ENCODE measurements around the gene CREB3L1. TPM values are rescaled to one million over a fixed set of nuclear protein-coding genes. Genes with fewer than 3 reads are reported as not detected.
A peak's percentile ranks its signal among the peaks of the same experiment; 100 is the strongest.

The CREB3L1 gene
- total and polyA plus RNA-seq, 2 of the 13 experiments (the other 11 are each of a cell fraction or from before 2014, with no cell fraction given) = not detected

GRCh38 chr11:46357483-46357936, 80.0 kb downstream of the CREB3L1 start:
- in situ Hi-C loops (cut with HindIII; ENCODE audit: extremely low pct_ligation_motif_present, low pct_unique_long_range_greater_than_20kb) (no loop called here), intact Hi-C loops (cut with micrococcal nuclease; ENCODE audit: unreplicated experiment) (no loop called here)
- ATAC-seq (no peak), DNase-seq (ENCODE audit: low spot score) (no peak), FAIRE-seq (no peak)
- Histone ChIP-seq H3K27me3 (ENCODE audit: control insufficient read depth in 1 of 2, insufficient read depth in 2 of 2, low read length in 2 of 2) (no peaks in the 10 kb centered on the region), H3K4me3 (replicated peaks in 1 of 3; ENCODE audit: insufficient read depth in 1 of 3, low read depth in 2 of 3, low read length in 3 of 3) (no peak overlapping the region), H3K4me1 (ENCODE audit: insufficient read depth, low read length) (peaks cover 18% of the 10 kb centered on the region), H3K9ac (ENCODE audit: insufficient read depth, low read depth, low read length) (no peak overlapping the region), H4K20me1 (ENCODE audit: insufficient read depth, low read length) (no peaks in the 10 kb centered on the region), H3K79me2 (ENCODE audit: insufficient read depth, low read length) (peaks cover 2% of the 10 kb centered on the region), H3K4me2 (ENCODE audit: low read depth, low read length) (no peak overlapping the region), H3K27ac (ENCODE audit: extremely low read length, insufficient read depth, low read length) (no peak overlapping the region), H2AFZ (ENCODE audit: low read length) (no peak overlapping the region), H3K36me3 (replicated peaks in 1 of 2; ENCODE audit: control insufficient read depth in 1 of 2, insufficient read depth in 2 of 2, low read length in 2 of 2) (0 out of 5 replicates have a peak, but pooled peaks cover 0 to 11% of the 10 kb centered on the region in 2 experiments), H3K9me3 (ENCODE audit: low read length) (no peaks in the 10 kb centered on the region)
- ChIA-PET CTCF (ENCODE audit: low intra/inter-chr PET ratio, low total read pairs) (no interaction called here), POLR2A (no interaction called here)
- TF ChIP-seq AGO2 (optimal IDR thresholded peaks at IDR 0.05; ENCODE audit: low read depth, low read length) (peak; percentile 35), ASH2L (IDR thresholded peaks at IDR 0.05; ENCODE audit: insufficient read length, low read depth, low read length) (no peak)
- BruUV-seq (replicated peaks) = no TSS peak
- WGBS (ENCODE audit: low lambda C conversion rate) = 98% methylated on average over 11 of the region's 11 CpGs

- intact Hi-C loops (cut with micrococcal nuclease; ENCODE audit: unreplicated experiment) = no loop called here
- no peaks in the 10 kb centered on the region for H3K9me3 ChIP-seq (ENCODE audit: low read length)
- no TSS peak for BruUV-seq (replicated peaks)
- H3K27ac ChIP-seq (ENCODE audit: extremely low read length, insufficient read depth, low read length) = no peak overlapping the region
- H3K36me3 ChIP-seq (replicated peaks in 1 of 2; ENCODE audit: control insufficient read depth in 1 of 2, insufficient read depth in 2 of 2, low read length in 2 of 2) = 0 out of 5 replicates have a peak, but pooled peaks cover 0 to 7% of the 10 kb centered on the region in 2 experiments
- DNase-seq (ENCODE audit: low spot score) = no peak
- POLR2A ChIA-PET = interaction anchor here (1.1 kb wide), 1 partner anchor 116 kb away, joined by 3 read pairs; no protein-coding TSS in a partner anchor
- WGBS (ENCODE audit: low lambda C conversion rate) = 93% methylated on average over 1 of the region's 1 CpG
- H3K79me2 ChIP-seq (ENCODE audit: insufficient read depth, low read length) = no peaks in the 10 kb centered on the region
- CTCF ChIA-PET (ENCODE audit: low intra/inter-chr PET ratio, low total read pairs) = no interaction called here
- no peak for ATAC-seq
- in situ Hi-C loops (cut with HindIII; ENCODE audit: extremely low pct_ligation_motif_present, low pct_unique_long_range_greater_than_20kb) = no loop called here
- H3K4me1 ChIP-seq (ENCODE audit: insufficient read depth, low read length) = peaks cover 15% of the 10 kb centered on the region
- no peak overlapping the region for H3K9ac ChIP-seq (ENCODE audit: insufficient read depth, low read depth, low read length)
- no peak overlapping the region for H3K4me3 ChIP-seq (replicated peaks in 1 of 3; ENCODE audit: insufficient read depth in 1 of 3, low read depth in 2 of 3, low read length in 3 of 3)
- H3K4me2 ChIP-seq (ENCODE audit: low read depth, low read length) = no peak overlapping the region
- H4K20me1 ChIP-seq (ENCODE audit: insufficient read depth, low read length) = no peaks in the 10 kb centered on the region
- TF ChIP-seq SIN3A (IDR thresholded peaks at IDR 0.05; ENCODE audit: borderline replicate concordance, low read depth, low read length) (no peak), RXRB (CRISPR knock-in tag; IDR thresholded peaks at IDR 0.05; ENCODE audit: borderline replicate concordance) (no peak), MAF1 (CRISPR knock-in tag; IDR thresholded peaks at IDR 0.05; ENCODE audit: borderline replicate concordance) (no peak), HOXD1 (CRISPR knock-in tag; IDR thresholded peaks at IDR 0.05) (no peak), NFKB2 (CRISPR knock-in tag; IDR thresholded peaks at IDR 0.05; ENCODE audit: borderline replicate concordance) (no peak), ZNF770 (CRISPR knock-in tag; IDR thresholded peaks at IDR 0.05) (no peak), TBL1XR1 (IDR thresholded peaks at IDR 0.05; ENCODE audit: borderline replicate concordance, low read length, partially characterized antibody) (no peak), SRF (IDR thresholded peaks at IDR 0.05; ENCODE audit: low read depth, low read length) (no peak)
- no peak overlapping the region for H2AFZ ChIP-seq (ENCODE audit: low read length)
- no peak for FAIRE-seq
- no peaks in the 10 kb centered on the region for H3K27me3 ChIP-seq (ENCODE audit: control insufficient read depth in 1 of 2, insufficient read depth in 2 of 2, low read length in 2 of 2)
Measured at GRCh38 chr11:46359953-46360352, 82.5 kb downstream of the CREB3L1 start.
